ENCODE measurements around the gene TMSB10.
"Not testable (repeated sequence)": the region's sequence is repeated elsewhere in the genome, so short reads cannot be mapped to it uniquely, and the experiment has no call there.

TMSB10 gene

DNA sequence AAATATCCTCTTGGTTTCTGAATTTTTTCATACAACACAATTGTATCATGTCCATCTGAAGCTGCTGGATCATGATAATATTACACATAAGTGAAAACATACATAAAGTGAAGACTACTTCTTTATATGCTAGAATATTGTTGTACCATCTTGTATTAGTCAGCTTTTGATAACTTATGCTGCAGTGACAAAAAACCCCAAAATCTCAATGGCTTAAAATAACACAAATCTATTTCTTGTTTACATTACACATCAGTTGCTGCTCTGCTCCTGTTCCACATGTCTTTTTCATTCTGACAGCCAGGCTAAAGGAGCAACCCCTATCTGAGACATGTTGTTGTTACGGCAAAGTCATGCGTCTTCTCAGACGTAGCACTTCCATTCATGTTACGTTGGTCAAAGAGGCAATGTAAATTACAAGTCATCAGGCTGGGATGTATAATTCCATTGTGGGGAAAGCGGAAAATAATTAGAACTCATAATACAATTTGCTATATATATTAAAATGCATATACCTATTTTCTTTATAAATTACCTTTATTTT, 5.8 kb downstream of the TMSB10 start:
- TF ChIP-seq, protein P1, sequence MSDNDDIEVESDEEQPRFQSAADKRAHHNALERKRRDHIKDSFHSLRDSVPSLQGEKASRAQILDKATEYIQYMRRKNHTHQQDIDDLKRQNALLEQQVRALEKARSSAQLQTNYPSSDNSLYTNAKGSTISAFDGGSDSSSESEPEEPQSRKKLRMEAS (IDR thresholded peaks at IDR 0.05; ENCODE audit: low read depth, low read length): no peak
- TF ChIP-seq, protein P2, sequence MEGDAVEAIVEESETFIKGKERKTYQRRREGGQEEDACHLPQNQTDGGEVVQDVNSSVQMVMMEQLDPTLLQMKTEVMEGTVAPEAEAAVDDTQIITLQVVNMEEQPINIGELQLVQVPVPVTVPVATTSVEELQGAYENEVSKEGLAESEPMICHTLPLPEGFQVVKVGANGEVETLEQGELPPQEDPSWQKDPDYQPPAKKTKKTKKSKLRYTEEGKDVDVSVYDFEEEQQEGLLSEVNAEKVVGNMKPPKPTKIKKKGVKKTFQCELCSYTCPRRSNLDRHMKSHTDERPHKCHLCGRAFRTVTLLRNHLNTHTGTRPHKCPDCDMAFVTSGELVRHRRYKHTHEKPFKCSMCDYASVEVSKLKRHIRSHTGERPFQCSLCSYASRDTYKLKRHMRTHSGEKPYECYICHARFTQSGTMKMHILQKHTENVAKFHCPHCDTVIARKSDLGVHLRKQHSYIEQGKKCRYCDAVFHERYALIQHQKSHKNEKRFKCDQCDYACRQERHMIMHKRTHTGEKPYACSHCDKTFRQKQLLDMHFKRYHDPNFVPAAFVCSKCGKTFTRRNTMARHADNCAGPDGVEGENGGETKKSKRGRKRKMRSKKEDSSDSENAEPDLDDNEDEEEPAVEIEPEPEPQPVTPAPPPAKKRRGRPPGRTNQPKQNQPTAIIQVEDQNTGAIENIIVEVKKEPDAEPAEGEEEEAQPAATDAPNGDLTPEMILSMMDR (IDR thresholded peaks at IDR 0.05; ENCODE audit: low read depth, low read length): no peak
- no peak for TF ChIP-seq POLR2A (IDR thresholded peaks at IDR 0.05; ENCODE audit: extremely low read depth, insufficient read length)
- no peak for TF ChIP-seq MYC (IDR thresholded peaks at IDR 0.05; ENCODE audit: low read depth, low read length)
- DNase-seq (ENCODE audit: low read depth): no peak

DNA sequence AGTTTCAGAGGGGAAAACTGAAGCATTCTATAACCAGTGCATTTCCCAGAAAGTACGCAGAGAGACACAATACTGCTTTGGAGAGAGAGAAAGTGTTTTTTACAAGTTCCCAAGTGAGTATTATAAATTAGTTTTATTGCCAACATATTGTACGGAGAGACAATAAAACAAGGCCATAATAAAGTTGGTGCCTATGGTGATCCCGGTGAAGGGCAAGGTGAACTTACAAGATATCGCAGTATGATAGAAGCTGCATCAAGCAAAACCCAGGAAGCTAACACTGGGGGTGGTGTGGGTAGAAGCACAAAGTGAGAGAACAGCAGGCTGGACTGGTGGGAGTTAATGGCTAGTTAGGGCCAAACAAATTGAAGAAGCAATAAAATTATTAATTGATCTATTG, 7.5 kb downstream of the TMSB10 start:
- H3K4me3 ChIP-seq (ENCODE audit: low read depth, low read length): no peak overlapping the region
- TF ChIP-seq, protein P1 (IDR thresholded peaks at IDR 0.05; ENCODE audit: low read depth, low read length): no peak
- no peak for TF ChIP-seq POLR2A (IDR thresholded peaks at IDR 0.05; ENCODE audit: extremely low read depth, insufficient read length)
- no peak for TF ChIP-seq MYC (IDR thresholded peaks at IDR 0.05; ENCODE audit: low read depth, low read length)
- TF ChIP-seq, protein P2 (IDR thresholded peaks at IDR 0.05; ENCODE audit: low read depth, low read length): no peak
- no peak for DNase-seq (ENCODE audit: low read depth)

More for the DNA sequence above, 5.8 kb downstream of the TMSB10 start:
- no peak overlapping the region for H3K4me3 ChIP-seq (ENCODE audit: low read depth, low read length)

DNA sequence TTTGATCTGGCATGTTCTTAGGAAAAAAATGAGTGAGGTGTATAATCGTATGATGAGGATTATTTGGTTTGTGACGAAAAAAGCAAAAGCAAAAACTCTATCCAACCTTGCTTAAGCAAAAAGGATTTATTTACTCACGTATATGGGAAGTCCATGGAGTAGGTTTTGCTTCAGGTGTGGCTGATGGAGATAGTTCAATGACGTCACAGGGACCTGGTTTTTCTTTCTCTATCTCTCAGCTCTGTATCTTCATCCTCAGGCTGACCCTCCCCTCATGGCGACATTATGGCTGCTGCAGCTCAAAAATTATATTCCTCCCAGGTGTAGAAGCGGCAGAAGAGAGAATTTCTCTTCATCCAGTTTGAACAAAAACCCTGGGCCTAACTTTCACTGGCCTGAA, 8.9 kb downstream of the TMSB10 start:
- TF ChIP-seq MYC (IDR thresholded peaks at IDR 0.05; ENCODE audit: low read depth, low read length): no peak
- TF ChIP-seq, protein P2 (IDR thresholded peaks at IDR 0.05; ENCODE audit: low read depth, low read length): no peak
- TF ChIP-seq POLR2A (IDR thresholded peaks at IDR 0.05; ENCODE audit: extremely low read depth, insufficient read length): no peak
- TF ChIP-seq, protein P1 (IDR thresholded peaks at IDR 0.05; ENCODE audit: low read depth, low read length): no peak
- DNase-seq (ENCODE audit: low read depth): no peak
- no peak overlapping the region for H3K4me3 ChIP-seq (ENCODE audit: low read depth, low read length)

DNA sequence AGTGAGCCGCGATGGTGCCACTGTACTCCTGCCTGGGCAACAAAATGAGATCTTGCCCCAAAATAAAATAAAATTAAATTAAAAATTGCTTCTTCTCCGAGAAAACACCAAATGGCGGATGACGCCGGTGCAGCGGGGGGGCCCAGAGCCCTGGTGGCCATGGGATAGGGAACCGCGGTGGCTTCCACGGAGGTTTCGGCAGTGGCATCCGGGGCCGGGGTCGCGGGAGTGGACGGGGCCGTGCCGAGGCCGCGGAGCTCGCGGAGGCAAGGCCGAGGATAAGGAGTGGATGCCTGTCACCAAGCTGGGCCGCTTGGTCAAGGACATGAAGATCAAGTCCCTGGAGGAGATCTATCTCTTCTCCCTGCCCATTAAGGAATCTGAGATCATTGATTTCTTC, 10.2 kb downstream of the TMSB10 start:
- not testable (repeated sequence) for H3K4me3 ChIP-seq (ENCODE audit: low read depth, low read length); DNase-seq (ENCODE audit: low read depth)

DNA sequence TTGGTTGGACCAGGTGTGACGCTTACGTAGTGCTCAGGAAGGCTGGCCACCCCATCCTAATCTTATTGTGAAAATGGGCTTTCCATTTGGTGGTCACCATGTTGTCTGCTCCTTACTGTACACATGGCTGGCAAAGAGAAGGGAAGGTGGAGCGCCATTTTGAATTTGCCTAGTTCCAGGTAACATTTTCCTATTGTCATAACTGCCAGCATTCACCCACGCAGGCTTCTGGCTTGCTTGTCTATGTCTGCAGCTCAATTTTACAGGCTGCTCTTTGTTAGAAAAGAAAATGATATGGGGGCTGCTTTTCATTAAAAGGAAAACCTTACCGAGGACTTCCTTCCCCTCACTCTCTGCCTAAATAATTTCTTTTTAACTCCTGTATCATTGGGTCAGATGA, 12.4 kb downstream of the TMSB10 start:
- DNase-seq (ENCODE audit: low read depth): not testable (repeated sequence)

DNA sequence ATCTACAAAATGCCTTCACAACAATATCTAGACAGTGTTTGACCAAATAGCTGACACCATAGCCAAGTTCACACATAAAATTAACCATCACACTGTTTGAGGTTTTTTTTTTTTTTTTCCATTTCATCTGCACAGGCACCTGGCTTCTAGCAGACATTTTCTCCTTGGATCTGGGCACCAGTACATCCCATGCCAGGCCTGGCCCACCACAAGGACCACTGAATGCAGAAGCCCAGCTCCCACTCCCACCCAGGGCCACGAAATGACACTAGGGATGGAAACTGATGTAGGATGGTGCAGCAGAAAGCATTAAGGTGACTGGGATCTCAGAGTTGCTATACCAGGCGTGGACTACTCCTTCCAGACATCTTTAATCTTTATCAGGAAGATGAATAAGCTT, 13.0 kb downstream of the TMSB10 start:
- no peak for DNase-seq (ENCODE audit: low read depth)
- H3K4me3 ChIP-seq (ENCODE audit: low read depth, low read length): no peak overlapping the region
- no peak for TF ChIP-seq POLR2A (IDR thresholded peaks at IDR 0.05; ENCODE audit: extremely low read depth, insufficient read length)
- TF ChIP-seq, protein P2 (IDR thresholded peaks at IDR 0.05; ENCODE audit: low read depth, low read length): no peak

More for the DNA sequence above, 12.4 kb downstream of the TMSB10 start:
- H3K4me3 ChIP-seq (ENCODE audit: low read depth, low read length): not testable (repeated sequence)

DNA sequence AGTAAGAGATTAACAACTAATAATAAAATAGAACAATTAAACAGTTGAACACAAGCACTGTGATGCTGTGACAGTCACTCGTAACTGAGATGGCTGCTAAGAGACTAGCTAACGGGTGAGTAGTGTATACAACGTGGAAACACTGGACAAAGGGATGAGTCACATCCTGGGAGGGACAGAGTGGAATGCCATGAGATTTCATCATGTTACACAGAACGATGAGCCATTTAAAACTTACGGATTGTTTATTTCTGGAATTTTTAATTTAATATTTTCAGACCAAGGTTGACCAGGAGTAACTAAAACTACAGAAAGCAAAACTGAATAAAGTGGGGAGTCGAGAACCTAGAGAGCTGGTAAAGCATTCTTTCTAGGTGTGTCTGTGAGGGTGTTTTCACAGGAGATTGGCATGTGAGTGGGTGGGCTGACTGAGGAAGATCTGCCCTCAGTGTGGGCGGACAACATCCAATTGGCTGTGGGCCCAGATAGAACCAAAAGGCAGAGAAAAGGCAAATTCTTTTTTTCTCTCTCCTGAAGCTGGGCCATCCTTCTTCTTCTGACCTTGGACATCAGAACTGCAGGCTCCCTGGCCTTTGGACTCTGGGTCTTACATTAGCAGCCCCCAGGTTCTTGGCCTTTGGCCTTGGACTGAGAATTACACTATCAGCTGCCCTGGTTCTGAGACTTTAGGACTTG, 14.6 kb downstream of the TMSB10 start:
- TF ChIP-seq MYC (IDR thresholded peaks at IDR 0.05; ENCODE audit: low read depth, low read length) (no peak), POLR2A (IDR thresholded peaks at IDR 0.05; ENCODE audit: extremely low read depth, insufficient read length) (no peak)
- TF ChIP-seq, protein P1 (IDR thresholded peaks at IDR 0.05; ENCODE audit: low read depth, low read length): no peak
- TF ChIP-seq, protein P2 (IDR thresholded peaks at IDR 0.05; ENCODE audit: low read depth, low read length): no peak
- H3K4me3 ChIP-seq (ENCODE audit: low read depth, low read length): peak overlapping the region; percentile 14
- DNase-seq (ENCODE audit: low read depth): peak; percentile 84

Data from NB4 (cell line).